Activated T-cell treated with anti-CD3 and anti-CD28 coated beads, Interleukin-2, amount 50 U/mL, for 4 hours (primary cell): ENCODE measurements around the gene DTX2. TPM values are rescaled to one million over a fixed set of nuclear protein-coding genes. Genes with fewer than 3 reads are reported as not detected.
A peak's percentile ranks its signal among the peaks of the same experiment; 100 is the strongest.
"Not testable (repeated sequence)": the region's sequence is repeated elsewhere in the genome, so short reads cannot be mapped to it uniquely, and the experiment has no call there.

Experiments
- ATAC-seq, 2 donors: fragments of 200-7000 bp; cut with Tn5 transposase; one replicate each; pipeline ENCODE4 v1.10.0; 2021
- DNase-seq: peaks from one replicate; pipeline ENCODE4 v3.0.0-alpha.2; 2020
- H3K27me3 Mint-ChIP-seq: one replicate; pipeline ENCODE4 v1.8.0; 2021; ENCODE audit warnings: low read depth, mixed read lengths
- H3K36me3 Mint-ChIP-seq: one replicate; pipeline ENCODE4 v1.8.0; 2022; ENCODE audit warnings: mixed read lengths; ENCODE audit not compliant: insufficient read depth
- H3K4me1 Mint-ChIP-seq: one replicate; pipeline ENCODE4 v1.8.0; 2021; ENCODE audit warnings: low read depth, mixed read lengths
- H3K4me3 Mint-ChIP-seq: one replicate; pipeline ENCODE4 v1.8.0; 2021; ENCODE audit warnings: mild to moderate bottlenecking, moderate library complexity, mixed read lengths
- H3K9me3 Mint-ChIP-seq: one replicate; pipeline ENCODE4 v1.8.0; 2021; ENCODE audit warnings: mixed read lengths
- total RNA-seq, 3 donors: library from RNA; stranded (reverse); gene quantifications; one replicate each; pipeline ENCODE4 v1.2.1, GENCODE V29; 2021

DTX2 gene
- total RNA-seq, 3 donors from 2014 or later: 17.7 to 25.7 (median 21.7) TPM

DNA sequence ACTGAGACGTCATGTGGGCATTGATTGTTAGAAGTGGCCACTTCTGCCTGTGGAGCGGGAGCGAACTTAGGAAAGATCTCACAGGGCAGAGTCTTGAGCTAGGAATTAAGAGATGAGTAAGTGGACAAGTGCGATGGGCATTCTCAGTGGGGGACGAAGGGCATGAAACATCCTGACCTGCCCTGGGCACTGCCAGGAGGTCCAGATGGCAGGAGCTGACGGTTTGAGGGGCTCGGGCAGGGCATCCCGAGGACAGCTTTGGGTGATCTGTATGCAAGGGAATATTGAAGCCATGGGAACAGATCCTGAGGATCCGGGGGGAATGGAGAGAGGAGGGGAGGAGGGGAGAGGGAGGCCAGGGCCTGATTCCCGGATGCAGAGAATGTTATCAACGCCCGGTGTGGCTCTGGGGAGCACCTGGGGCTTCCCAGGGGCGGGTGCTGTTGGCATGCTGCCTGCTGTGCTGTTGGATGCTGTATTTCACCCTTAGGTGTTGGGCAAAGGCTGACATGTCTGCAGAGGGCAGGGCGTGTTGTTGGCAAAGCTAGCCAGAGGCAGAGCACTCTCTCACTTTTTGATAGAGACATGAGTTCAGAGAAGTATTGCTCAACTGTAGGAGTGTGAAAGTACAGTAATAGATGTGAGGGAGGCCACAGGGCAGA lies 6.4 kb downstream of the DTX2 start:
- not testable (repeated sequence) for H3K4me3 Mint-ChIP-seq, H3K36me3 Mint-ChIP-seq, DNase-seq, H3K4me1 Mint-ChIP-seq, ATAC-seq, H3K9me3 Mint-ChIP-seq, H3K27me3 Mint-ChIP-seq

DNA sequence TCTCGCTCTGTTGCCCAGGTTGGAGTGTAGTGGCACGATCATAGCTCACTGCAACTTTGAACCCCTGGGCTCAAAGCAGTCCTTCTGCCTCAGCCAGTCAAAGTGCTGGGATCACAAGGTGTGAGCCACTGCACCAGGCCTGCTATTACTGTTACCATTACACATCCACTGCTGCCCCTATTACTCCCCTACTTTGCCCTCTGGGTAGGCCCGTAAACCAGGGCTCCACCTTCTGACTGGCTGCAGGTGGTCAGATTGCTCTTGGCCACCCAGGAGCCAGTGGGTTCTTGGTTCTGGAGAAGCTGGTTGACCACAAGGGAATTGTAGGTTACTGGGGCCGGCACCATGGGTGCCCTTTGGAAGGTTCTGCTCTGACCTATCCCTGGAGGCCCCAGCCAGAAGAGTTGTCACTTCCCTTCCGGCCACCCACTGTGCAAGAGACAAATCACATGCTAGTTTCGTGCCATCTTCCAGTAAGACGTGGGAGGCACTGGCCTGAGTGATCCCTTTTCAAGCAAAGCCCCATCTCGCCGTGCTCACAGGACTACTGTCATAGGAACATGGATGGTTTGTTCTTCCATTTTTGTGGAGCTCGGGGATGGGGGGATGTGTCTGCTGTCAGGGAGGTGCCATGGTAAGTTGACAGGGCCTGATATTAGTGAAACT lies 10.2 kb downstream of the DTX2 start:
- ATAC-seq, DNase-seq, H3K36me3 Mint-ChIP-seq, H3K4me1 Mint-ChIP-seq, H3K4me3 Mint-ChIP-seq, H3K27me3 Mint-ChIP-seq, H3K9me3 Mint-ChIP-seq: not testable (repeated sequence)

DNA sequence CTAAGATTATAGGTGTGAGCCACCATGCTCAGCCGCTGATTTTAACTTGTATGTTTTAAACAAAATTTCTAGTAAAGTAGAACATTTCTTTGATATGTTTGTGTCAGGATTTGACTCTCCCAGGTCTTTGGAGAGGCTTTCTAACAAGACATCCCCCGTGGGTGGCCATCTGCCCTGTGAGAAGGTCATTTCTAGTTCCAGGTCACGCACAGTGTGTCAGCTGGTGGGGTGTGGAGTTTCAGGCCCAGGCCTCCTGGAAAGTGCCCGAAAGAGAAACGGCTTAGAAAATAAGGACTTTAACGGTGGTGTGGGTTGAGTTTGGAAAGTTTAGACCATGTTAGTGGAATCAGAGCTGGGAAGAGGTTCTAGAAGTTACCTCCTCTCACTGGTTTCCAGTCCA lies 11.6 kb downstream of the DTX2 start:
- ATAC-seq, DNase-seq, H3K4me1 Mint-ChIP-seq, H3K27me3 Mint-ChIP-seq, H3K4me3 Mint-ChIP-seq, H3K9me3 Mint-ChIP-seq, H3K36me3 Mint-ChIP-seq: not testable (repeated sequence)

DNA sequence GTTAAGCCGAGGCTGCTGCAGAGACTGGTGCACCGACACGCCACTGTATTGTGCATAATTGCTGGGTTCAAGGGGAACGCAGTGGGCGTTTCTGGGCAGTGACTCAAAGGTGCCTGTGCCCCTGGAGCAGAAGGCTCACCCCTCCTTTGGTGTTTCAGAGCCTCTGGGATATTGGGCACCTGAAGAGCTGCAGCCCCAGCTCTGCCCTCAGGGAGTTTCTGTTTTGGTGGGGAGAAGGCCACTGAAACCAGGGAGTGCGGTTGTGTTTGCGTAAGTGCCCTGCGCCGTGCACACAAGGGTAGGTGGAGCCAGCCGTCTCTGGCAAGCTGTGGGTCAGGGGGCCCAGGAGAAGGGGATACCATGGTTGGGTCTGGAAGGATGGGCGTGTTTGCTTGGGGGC lies 14.8 kb downstream of the DTX2 start:
- not testable (repeated sequence) for DNase-seq, H3K36me3 Mint-ChIP-seq, H3K27me3 Mint-ChIP-seq, H3K4me1 Mint-ChIP-seq, H3K4me3 Mint-ChIP-seq, H3K9me3 Mint-ChIP-seq, ATAC-seq

DNA sequence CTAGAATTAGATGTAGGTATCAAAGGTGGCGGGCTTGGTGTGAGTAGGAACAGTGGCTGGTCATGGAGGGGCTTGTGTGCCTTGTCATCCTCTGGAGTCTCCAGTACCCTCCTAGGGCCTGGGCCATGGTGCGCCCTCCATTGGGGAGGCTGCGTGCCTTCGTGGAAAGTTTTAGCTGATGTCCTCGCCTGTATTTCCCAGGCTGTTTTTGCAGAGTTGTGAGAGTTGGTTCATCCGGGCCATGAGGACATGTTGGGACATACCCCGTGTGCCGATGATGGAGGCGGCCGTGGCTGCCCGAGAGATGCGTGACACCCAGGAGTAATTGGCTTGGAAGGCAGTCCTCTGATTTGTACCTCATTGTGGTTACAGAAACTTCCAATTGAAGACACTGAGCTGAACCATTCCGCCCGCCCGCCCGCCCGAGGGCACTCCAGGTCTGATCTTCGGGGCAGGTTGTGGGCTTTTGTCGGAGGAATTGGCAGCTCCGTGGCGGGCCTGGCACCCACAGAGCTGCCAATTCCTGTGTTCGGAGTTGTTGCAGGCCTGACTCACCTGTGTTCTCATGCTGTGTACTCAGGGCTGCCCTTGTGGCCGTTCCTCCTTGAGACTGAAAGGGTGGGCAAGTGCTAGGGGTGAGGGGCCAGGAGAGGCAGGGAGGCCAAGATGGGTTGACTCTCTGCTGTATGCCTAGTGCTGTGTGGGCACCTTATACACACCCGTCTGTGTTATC lies 15.4 kb downstream of the DTX2 start:
- H3K4me1 Mint-ChIP-seq, DNase-seq, H3K4me3 Mint-ChIP-seq, H3K36me3 Mint-ChIP-seq, H3K27me3 Mint-ChIP-seq, H3K9me3 Mint-ChIP-seq, ATAC-seq: not testable (repeated sequence)

DNA sequence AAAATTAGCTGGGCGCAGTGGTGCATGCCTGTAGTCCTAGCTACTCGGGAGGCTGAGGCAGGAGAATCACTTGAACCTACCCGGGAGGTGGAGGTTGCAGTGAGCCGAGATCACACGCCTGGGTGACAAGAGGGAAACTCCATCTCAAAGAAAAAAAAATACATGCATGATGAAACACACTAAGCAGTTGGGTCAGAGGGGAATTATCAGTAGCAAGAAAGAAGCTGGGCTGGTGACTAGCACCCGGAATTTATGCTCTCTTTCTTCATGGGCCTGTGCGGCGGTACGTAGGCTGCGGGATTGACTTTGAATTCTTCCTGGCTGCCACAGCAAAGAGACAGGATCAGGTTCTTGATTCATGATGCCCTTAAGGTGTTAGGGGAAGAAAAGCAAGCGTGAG lies 18.1 kb downstream of the DTX2 start:
- not testable (repeated sequence) for DNase-seq, H3K36me3 Mint-ChIP-seq, H3K27me3 Mint-ChIP-seq, H3K9me3 Mint-ChIP-seq, H3K4me3 Mint-ChIP-seq, H3K4me1 Mint-ChIP-seq, ATAC-seq

DNA sequence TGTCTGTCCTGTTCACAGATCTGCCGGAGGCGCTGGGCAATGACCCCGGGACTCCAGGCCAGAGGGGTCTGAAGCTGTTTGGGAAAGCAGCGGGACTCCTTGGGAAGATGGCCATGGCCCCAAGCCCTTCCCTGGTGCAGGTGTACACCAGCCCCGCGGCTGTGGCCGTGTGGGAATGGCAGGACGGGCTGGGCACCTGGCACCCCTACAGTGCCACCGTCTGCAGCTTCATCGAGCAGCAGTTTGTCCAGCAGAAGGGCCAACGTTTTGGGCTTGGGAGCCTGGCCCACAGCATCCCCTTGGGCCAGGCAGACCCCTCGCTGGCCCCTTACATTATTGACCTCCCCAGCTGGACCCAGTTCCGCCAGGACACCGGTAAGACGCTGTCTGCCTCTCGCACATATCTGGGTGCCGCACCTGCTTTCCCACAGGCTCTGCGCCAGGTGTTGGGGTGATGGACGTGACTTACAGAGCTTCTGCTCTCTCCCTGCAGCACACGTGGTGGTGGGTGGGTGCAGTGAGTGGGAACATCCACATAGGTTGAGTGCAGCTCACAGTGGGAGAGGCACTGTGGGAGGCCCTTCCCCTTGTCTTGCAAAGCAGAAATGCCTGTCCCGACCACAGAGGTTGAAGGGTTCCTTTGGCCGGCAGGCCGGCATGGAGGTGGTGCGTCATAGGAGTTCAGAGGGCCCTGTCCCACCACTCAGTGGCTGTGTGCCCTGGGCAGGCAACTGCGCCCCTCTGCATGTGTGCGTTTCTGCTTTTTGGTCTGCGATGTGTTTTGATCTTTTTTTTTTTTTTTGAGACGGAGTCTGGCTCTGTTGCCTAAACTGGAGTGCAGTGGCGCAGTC lies 19.1 kb downstream of the DTX2 start:
- ATAC-seq, H3K4me1 Mint-ChIP-seq, H3K36me3 Mint-ChIP-seq, H3K4me3 Mint-ChIP-seq, DNase-seq, H3K27me3 Mint-ChIP-seq, H3K9me3 Mint-ChIP-seq: not testable (repeated sequence)

DNA sequence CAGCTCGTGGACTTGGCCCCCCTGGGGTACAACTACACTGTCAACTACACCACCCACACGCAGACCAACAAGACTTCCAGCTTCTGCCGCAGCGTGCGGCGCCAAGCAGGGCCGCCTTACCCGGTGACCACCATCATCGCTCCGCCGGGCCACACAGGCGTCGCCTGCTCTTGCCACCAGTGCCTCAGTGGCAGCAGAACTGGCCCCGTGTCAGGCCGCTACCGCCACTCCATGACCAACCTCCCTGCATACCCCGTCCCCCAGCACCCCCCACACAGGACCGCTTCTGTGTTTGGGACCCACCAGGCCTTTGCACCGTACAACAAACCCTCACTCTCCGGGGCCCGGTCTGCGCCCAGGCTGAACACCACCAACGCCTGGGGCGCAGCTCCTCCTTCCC lies 21.2 kb downstream of the DTX2 start:
- ATAC-seq: not testable (repeated sequence)

DNA sequence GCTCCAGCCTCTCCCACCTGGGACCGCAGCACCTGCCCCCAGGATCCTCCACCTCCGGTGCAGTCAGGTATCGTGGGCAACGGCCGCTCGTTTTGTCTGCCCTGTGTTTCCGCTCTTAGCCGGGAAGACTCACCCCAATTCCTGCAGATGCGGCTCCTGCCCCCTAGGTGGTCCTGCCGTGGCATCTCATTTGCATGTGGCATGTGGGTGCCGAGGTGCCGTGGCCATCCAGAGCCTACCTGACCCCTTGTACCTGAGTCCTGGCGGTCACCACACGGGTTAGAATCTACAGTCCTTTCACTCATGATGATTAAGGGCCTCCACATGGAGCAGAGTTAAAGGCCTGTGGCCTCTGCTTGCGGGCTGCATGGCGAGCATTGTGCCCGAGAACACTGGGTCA lies 21.6 kb downstream of the DTX2 start:
- not testable (repeated sequence) for H3K4me3 Mint-ChIP-seq, DNase-seq, H3K9me3 Mint-ChIP-seq, H3K36me3 Mint-ChIP-seq, H3K4me1 Mint-ChIP-seq, H3K27me3 Mint-ChIP-seq, ATAC-seq

More for the DNA sequence above, 21.2 kb downstream of the DTX2 start:
- not testable (repeated sequence) for DNase-seq, H3K36me3 Mint-ChIP-seq, H3K4me1 Mint-ChIP-seq, H3K9me3 Mint-ChIP-seq, H3K4me3 Mint-ChIP-seq, H3K27me3 Mint-ChIP-seq

DNA sequence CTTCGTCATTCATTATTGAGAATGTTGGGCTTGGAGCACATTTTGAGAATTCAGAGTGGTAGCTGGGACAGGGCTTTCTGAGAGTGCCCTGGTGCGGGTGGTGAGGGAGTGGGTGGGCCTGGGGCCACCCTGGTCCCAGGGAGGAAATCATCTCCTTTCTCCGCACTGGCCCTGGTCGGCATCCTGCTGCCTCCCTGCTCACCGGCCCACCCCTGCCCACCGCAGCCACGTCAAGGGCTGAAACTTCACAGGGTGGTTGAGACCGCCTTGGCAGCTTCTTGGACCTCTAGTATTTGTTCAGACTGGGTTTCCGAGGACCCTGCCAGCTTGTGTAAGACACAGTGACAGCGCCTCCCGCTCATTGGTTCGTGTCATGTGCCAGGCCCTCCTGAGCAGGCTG lies 22.9 kb downstream of the DTX2 start:
- not testable (repeated sequence) for H3K36me3 Mint-ChIP-seq, ATAC-seq, H3K4me3 Mint-ChIP-seq, H3K9me3 Mint-ChIP-seq, H3K27me3 Mint-ChIP-seq, H3K4me1 Mint-ChIP-seq, DNase-seq

DNA sequence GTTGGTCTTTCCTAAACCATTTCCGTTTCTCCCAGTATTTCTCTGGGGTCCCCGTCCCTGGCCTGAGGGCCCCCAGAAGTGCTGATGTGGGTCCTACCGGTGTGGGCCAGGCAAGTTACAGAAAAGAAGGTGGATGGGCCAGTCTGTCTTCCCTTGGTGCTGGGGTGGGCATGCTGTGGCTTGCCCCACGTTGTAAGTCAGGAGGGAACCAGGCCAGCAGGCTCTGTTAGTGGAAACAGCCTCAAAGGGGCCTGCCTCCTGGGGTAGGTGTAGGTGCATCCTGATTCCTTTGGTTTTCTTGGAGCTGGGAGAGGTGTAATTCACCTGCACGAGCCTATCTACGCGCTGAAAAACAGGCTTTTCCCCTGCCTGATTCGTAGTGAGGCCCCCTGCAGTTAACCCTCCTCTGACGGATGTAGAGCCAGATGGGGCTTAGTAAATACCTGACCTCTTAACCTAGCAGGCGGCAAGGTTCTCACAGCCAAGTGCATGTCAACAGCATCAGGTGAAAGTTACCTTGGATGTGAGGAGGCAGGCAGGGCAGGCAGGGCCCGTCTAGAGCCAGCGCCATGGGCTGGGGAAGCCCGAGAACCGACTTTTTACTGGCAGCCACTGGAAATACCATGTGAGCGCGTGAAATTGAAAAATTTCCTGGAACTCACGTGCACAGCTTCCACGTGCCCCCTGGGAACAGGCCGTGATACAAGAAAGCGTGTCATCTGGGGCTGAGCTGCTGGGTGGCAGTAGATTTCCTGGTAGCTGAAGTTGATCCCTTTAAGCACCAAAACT lies 24.5 kb downstream of the DTX2 start:
- H3K27me3 Mint-ChIP-seq, H3K4me3 Mint-ChIP-seq, H3K36me3 Mint-ChIP-seq, H3K9me3 Mint-ChIP-seq, DNase-seq, H3K4me1 Mint-ChIP-seq: not testable (repeated sequence)
- ATAC-seq: peak; percentile 27 to 38

DNA sequence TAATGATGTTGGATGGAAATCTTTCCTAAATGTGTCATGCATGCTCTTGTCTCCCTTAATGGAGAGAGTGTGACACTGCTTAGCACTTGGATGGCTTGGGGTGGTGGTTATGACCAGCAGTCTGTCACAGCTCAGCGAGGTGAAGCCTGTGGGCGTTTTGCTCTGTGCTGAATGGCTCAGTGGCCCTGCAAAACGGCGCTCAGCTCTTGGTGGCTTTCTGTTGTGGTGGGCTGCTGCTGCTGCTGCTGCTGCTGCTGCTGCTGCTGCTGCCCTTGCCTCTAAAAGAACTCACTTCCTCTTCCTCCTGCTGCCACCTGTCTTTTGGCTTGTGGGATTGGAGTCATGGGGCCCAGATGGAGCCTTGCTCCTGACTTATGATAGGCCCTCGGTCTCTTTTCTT lies 25.1 kb downstream of the DTX2 start:
- H3K9me3 Mint-ChIP-seq, H3K4me1 Mint-ChIP-seq, H3K36me3 Mint-ChIP-seq, H3K4me3 Mint-ChIP-seq, H3K27me3 Mint-ChIP-seq: not testable (repeated sequence)
- DNase-seq (peak; percentile 20), ATAC-seq (peak; percentile 99 to 100)

DNA sequence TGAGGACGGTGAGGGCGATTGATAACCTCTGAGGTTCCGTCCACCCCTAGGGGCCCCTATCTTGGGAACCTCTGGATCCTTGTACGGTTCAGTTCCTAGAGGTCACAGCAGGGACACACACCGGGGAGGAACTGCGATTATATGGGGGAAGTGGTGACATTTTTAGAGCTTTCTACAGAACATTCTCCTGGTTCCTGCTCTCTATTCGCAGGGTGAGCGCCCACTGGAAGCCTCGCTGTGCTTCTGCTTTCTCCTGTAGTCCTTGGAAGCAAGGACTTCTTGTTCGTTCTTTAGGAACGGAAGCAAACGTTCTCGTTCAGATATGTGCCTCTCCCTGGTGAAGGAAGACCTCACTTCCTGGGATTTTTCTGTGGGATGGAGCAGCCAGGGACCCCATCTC lies 26.5 kb downstream of the DTX2 start:
- not testable (repeated sequence) for ATAC-seq, DNase-seq, H3K27me3 Mint-ChIP-seq, H3K9me3 Mint-ChIP-seq, H3K4me3 Mint-ChIP-seq, H3K4me1 Mint-ChIP-seq, H3K36me3 Mint-ChIP-seq

DNA sequence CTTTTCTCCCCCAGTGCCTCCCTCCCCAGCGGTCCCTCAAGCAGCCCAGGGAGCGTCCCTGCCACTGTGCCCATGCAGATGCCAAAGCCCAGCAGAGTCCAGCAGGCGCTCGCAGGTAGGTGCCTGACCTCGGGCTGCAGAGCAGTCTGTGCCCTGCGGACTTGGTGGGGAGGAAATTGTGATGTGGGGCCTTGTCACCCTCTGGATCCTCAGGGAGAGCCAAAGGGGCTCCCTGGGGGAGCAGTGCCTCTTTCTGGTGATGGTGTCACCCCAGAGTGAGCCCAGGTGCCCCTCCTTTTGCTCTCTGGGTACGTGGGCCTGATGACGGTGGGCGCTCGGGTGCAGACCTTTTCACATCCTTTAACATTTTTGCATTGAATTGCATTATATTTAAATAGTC lies 30.6 kb downstream of the DTX2 start:
- not testable (repeated sequence) for H3K4me3 Mint-ChIP-seq, H3K9me3 Mint-ChIP-seq

More for the DNA sequence above, 30.6 kb downstream of the DTX2 start:
- H3K36me3 Mint-ChIP-seq, H3K27me3 Mint-ChIP-seq, H3K4me1 Mint-ChIP-seq, DNase-seq, ATAC-seq: not testable (repeated sequence)
